ENCODE data around the gene MECR. TPM values are rescaled to one million over a fixed set of nuclear protein-coding genes. Genes with fewer than 3 reads are reported as not detected.
"Not testable (repeated sequence)": the region's sequence is repeated elsewhere in the genome, so short reads cannot be mapped to it uniquely, and the experiment has no call there.

MECR gene
- total RNA-seq, 1 donor from 2014 or later = 13.5 TPM

- no peak for DNase-seq (ENCODE audit: low spot score in 2 of 2)
- no peak for FAIRE-seq
Measured at GRCh38 chr1:29177022-29177705, 53.6 kb downstream of the MECR start.

GRCh38 chr1:29176576-29176975 lies 54.2 kb downstream of the MECR start:
- FAIRE-seq (no peak), DNase-seq (ENCODE audit: low spot score in 2 of 2) (no peak)

- DNase-seq (ENCODE audit: low spot score in 2 of 2) (no peak), FAIRE-seq (no peak)
Measured at GRCh38 chr1:29172415-29172939, 58.3 kb downstream of the MECR start.

GRCh38 chr1:29171521-29171920 lies 59.2 kb downstream of the MECR start:
- FAIRE-seq = no peak
- no peak for DNase-seq (ENCODE audit: low spot score in 2 of 2)

GRCh38 chr1:29171089-29171488 lies 59.6 kb downstream of the MECR start:
- DNase-seq (ENCODE audit: low spot score in 2 of 2) (no peak), FAIRE-seq (no peak)

- FAIRE-seq (no peak), DNase-seq (ENCODE audit: low spot score in 2 of 2) (no peak)
Measured at GRCh38 chr1:29169976-29170375, 60.8 kb downstream of the MECR start.

GRCh38 chr1:29167904-29168303 lies 62.8 kb downstream of the MECR start:
- no peak for DNase-seq (ENCODE audit: low spot score in 2 of 2)
- FAIRE-seq = no peak

- DNase-seq (ENCODE audit: low spot score in 2 of 2) (no peak), FAIRE-seq (no peak)
Measured at GRCh38 chr1:29166291-29166878, 64.3 kb downstream of the MECR start.

GRCh38 chr1:29164588-29164987 lies 66.1 kb downstream of the MECR start:
- no peak for DNase-seq (ENCODE audit: low spot score in 2 of 2)
- FAIRE-seq = no peak

GRCh38 chr1:29162476-29163138 lies 68.1 kb downstream of the MECR start:
- FAIRE-seq = no peak
- no peak for DNase-seq (ENCODE audit: low spot score in 2 of 2)

- FAIRE-seq (no peak), DNase-seq (ENCODE audit: low spot score in 2 of 2) (no peak)
Measured at GRCh38 chr1:29162025-29162424, 68.7 kb downstream of the MECR start.

- DNase-seq (ENCODE audit: low spot score in 2 of 2) (no peak), FAIRE-seq (no peak)
Measured at GRCh38 chr1:29159773-29160172, 71.0 kb downstream of the MECR start.

GRCh38 chr1:29157269-29157601 lies 73.5 kb downstream of the MECR start:
- no peak for FAIRE-seq
- DNase-seq (ENCODE audit: low spot score in 2 of 2) = no peak

- DNase-seq (ENCODE audit: low spot score in 2 of 2) (no peak), FAIRE-seq (no peak)
Measured at GRCh38 chr1:29156543-29157268, 74.0 kb downstream of the MECR start.

- FAIRE-seq (no peak), DNase-seq (ENCODE audit: low spot score in 2 of 2) (no peak)
Measured at GRCh38 chr1:29152046-29152805, 78.5 kb downstream of the MECR start.

GRCh38 chr1:29150346-29150745 lies 80.4 kb downstream of the MECR start:
- not testable (repeated sequence) for FAIRE-seq

GRCh38 chr1:29148656-29149491 lies 81.9 kb downstream of the MECR start:
- no peak for FAIRE-seq

More at GRCh38 chr1:29150346-29150745, 80.4 kb downstream of the MECR start:
- not testable (repeated sequence) for DNase-seq (ENCODE audit: low spot score in 2 of 2)

GRCh38 chr1:29145739-29146437 lies 84.8 kb downstream of the MECR start:
- FAIRE-seq (no peak), DNase-seq (ENCODE audit: low spot score in 2 of 2) (no peak)

More at GRCh38 chr1:29148656-29149491, 81.9 kb downstream of the MECR start:
- DNase-seq (ENCODE audit: low spot score in 2 of 2) = no peak

- DNase-seq (ENCODE audit: low spot score in 2 of 2) = no peak
- no peak for FAIRE-seq
Measured at GRCh38 chr1:29144178-29144577, 86.6 kb downstream of the MECR start.
